Gastroesophageal sphincter (tissue), 3 donors: ENCODE data around the gene CROCC2.

Experiments used
- EP300 ChIP-seq: sonication (generic); formaldehyde crosslinking; IDR thresholded peaks from one replicate; pipeline ENCODE4 v1.6.1; 2017; ENCODE audit warnings: antibody characterized with exemption, mild to moderate bottlenecking
- POLR2AphosphoS5 ChIP-seq: sonication (generic); formaldehyde crosslinking; IDR thresholded peaks from one replicate; pipeline ENCODE4 v1.6.1; 2017; ENCODE audit warnings: antibody characterized with exemption
- TF ChIP-seq, protein P1 (sequence below), 4 experiments: fragments of 200-600 bp in 2 of 4; fragments of 450-650 bp in 2 of 4; sonication (generic) in 1 of 4; IDR thresholded peaks; one replicate each; pipeline ENCODE4 v1.5.1; 2017 to 2019; ENCODE audit warnings: antibody characterized with exemption in 4 of 4, mild to moderate bottlenecking in 2 of 4, moderate library complexity in 2 of 4

DNA sequence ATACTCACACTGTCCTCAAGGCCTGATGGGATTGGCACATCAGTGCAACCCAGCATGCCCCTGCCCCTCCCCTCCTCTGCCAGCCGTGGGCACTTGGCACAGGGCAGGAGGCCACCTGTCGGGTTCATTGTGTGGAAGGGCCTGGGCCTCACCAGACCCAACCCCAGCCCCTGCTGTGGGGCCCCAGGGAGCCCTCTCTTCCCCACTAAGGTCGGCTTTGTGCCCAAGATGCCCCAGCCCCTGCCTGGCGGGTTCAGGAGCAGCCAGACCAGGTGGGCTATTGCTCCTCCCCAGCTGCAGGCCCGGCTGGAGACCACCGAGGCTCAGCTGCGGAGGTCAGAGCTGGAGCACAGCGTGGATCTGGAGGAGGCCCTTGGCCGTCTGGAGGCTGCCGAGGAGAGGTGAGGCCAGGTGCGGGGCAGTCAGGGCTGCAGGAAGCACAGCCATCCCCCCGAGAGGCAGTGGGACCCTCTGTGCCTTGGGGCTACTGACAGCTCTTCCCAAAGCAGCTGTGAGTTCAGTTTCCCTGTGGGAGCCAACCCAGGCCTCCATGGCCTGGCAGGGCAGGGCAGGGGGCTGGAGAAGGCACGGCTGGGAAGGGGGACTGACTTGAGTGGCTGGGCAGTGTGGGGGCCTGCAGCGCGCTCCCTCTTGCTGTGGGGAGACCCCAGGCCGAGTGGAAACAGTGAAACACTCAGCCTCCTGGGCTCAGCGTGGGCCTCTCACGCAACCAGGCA, 16.3 kb downstream of the CROCC2 start:
- TF ChIP-seq EP300: no peak
- no peak for TF ChIP-seq POLR2AphosphoS5
- TF ChIP-seq, protein P1, sequence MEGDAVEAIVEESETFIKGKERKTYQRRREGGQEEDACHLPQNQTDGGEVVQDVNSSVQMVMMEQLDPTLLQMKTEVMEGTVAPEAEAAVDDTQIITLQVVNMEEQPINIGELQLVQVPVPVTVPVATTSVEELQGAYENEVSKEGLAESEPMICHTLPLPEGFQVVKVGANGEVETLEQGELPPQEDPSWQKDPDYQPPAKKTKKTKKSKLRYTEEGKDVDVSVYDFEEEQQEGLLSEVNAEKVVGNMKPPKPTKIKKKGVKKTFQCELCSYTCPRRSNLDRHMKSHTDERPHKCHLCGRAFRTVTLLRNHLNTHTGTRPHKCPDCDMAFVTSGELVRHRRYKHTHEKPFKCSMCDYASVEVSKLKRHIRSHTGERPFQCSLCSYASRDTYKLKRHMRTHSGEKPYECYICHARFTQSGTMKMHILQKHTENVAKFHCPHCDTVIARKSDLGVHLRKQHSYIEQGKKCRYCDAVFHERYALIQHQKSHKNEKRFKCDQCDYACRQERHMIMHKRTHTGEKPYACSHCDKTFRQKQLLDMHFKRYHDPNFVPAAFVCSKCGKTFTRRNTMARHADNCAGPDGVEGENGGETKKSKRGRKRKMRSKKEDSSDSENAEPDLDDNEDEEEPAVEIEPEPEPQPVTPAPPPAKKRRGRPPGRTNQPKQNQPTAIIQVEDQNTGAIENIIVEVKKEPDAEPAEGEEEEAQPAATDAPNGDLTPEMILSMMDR (IDR thresholded peaks at IDR 0.05): no peak
